BLaER1 (cell line): ENCODE data around the gene GRHL3.
"Not testable (repeated sequence)": the region's sequence is repeated elsewhere in the genome, so short reads cannot be mapped to it uniquely, and the experiment has no call there.

Source experiments
- H3K27ac ChIP-seq: shearing (Covaris generic); formaldehyde crosslinking; 2 replicates; pipeline ENCODE4 v1.8.1; 2022
- H3K27me3 ChIP-seq: shearing (Covaris generic); formaldehyde crosslinking; 2 replicates; pipeline ENCODE4 v1.8.1; 2022
- H3K36me3 ChIP-seq: shearing (Covaris generic); formaldehyde crosslinking; 2 replicates; pipeline ENCODE4 v1.8.1; 2022
- H3K4me1 ChIP-seq: shearing (Covaris generic); formaldehyde crosslinking; 2 replicates; pipeline ENCODE4 v1.8.1; 2022
- H3K4me2 ChIP-seq: shearing (Covaris generic); formaldehyde crosslinking; 2 replicates; pipeline ENCODE4 v1.8.1; 2022
- H3K4me3 ChIP-seq: shearing (Covaris generic); formaldehyde crosslinking; 2 replicates; pipeline ENCODE4 v1.8.1; 2022
- H3K9ac ChIP-seq: shearing (Covaris generic); formaldehyde crosslinking; 2 replicates; pipeline ENCODE4 v1.8.1; 2022
- H3K9me3 ChIP-seq: shearing (Covaris generic); formaldehyde crosslinking; 2 replicates; pipeline ENCODE4 v1.8.1; 2022
- H4K20me1 ChIP-seq: shearing (Covaris generic); formaldehyde crosslinking; 2 replicates; pipeline ENCODE4 v1.8.1; 2022
- Cebpa-rat ChIP-seq: shearing (Covaris generic); IDR thresholded peaks from 2 replicates; pipeline ENCODE4 v1.8.1; 2022

GRHL3 gene

GRCh38 chr1:24319312-24319863, at the start of gene GRHL3:
GRHL3 (plus strand) TSS chr1:24319357; CDS start chr1:24319552, 195 bp downstream.
- Histone ChIP-seq H3K4me2 (no peak within 1 kb of the TSS), H3K9me3 (no peaks in the 10 kb centered on the region), H3K27ac (no peak within 1 kb of the TSS), H3K9ac (no peak within 1 kb of the TSS), H4K20me1 (peaks cover 95% of the 10 kb centered on the region), H3K4me1 (peaks cover 24% of the 10 kb centered on the region), H3K27me3 (peaks cover 96% of the 10 kb centered on the region), H3K36me3 (no peaks in the 10 kb centered on the region), H3K4me3 (no peak within 1 kb of the TSS)
- TF ChIP-seq Cebpa-rat, result no peak

GRCh38 chr1:24274203-24275103, 44.7 kb upstream of the GRHL3 start:
- not testable (repeated sequence) for H3K4me2 ChIP-seq, H4K20me1 ChIP-seq, H3K27ac ChIP-seq, H3K9ac ChIP-seq, H3K4me1 ChIP-seq, H3K36me3 ChIP-seq, H3K4me3 ChIP-seq, H3K27me3 ChIP-seq
- peaks cover 23% of the 10 kb centered on the region for H3K9me3 ChIP-seq

DNA sequence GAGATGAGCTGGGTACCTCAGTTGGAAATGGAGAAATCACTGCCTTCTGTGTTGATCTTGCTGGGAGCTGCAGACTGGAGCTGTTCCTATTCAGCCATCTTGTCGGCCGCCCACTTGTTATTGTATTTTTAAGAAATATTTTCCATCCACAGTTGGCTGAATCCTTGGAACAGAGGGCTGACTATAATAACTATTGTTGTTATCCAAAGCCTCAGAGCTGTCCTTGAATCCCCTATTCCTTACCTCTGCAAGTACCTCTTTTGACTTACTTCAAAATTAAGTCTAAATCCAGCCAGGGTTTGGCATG, 44.1 kb upstream of the GRHL3 start:
- Histone ChIP-seq H3K4me3 (no peak overlapping the region), H3K27ac (no peak overlapping the region), H3K27me3 (no peaks in the 10 kb centered on the region), H4K20me1 (no peaks in the 10 kb centered on the region), H3K9ac (no peak overlapping the region), H3K9me3 (peaks cover 23% of the 10 kb centered on the region), H3K36me3 (no peaks in the 10 kb centered on the region), H3K4me1 (no peaks in the 10 kb centered on the region), H3K4me2 (no peak overlapping the region)
- TF ChIP-seq Cebpa-rat, result no peak

GRCh38 chr1:24275510-24275909, 43.6 kb upstream of the GRHL3 start:
- no peak overlapping the region for H3K4me2 ChIP-seq
- H3K4me3 ChIP-seq, result no peak overlapping the region
- peaks cover 23% of the 10 kb centered on the region for H3K9me3 ChIP-seq
- no peak overlapping the region for H3K27ac ChIP-seq
- no peaks in the 10 kb centered on the region for H3K27me3 ChIP-seq
- no peaks in the 10 kb centered on the region for H3K4me1 ChIP-seq
- no peaks in the 10 kb centered on the region for H3K36me3 ChIP-seq
- H4K20me1 ChIP-seq, result no peaks in the 10 kb centered on the region
- no peak for TF ChIP-seq Cebpa-rat
- H3K9ac ChIP-seq, result no peak overlapping the region

DNA sequence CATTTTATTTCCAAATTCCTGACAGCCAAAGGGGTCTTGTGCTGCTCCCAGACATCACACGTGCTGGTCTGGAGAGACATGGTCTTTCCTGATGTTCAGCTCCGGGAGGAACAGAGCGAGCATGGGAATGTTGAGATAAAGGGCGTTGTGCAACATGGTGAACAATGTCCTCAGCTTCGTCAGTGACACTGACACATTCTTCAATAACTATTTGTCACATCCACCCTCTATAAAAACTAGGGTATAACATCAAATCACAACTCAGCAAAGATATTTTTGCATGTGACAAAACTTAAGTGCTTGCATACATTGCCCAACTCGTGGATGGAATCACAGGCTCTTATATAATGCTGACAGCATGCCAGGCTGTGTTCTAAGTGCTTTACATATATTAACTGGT, 42.4 kb upstream of the GRHL3 start:
- no peak for TF ChIP-seq Cebpa-rat
- H3K4me3 ChIP-seq, result no peak overlapping the region
- H3K9ac ChIP-seq, result no peak overlapping the region
- no peak overlapping the region for H3K27ac ChIP-seq
- H3K27me3 ChIP-seq, result no peaks in the 10 kb centered on the region
- H3K9me3 ChIP-seq, result peaks cover 23% of the 10 kb centered on the region
- no peaks in the 10 kb centered on the region for H4K20me1 ChIP-seq
- H3K4me1 ChIP-seq, result no peaks in the 10 kb centered on the region
- H3K4me2 ChIP-seq, result no peak overlapping the region
- H3K36me3 ChIP-seq, result no peaks in the 10 kb centered on the region

GRCh38 chr1:24277420-24278169, 41.6 kb upstream of the GRHL3 start:
- H4K20me1 ChIP-seq, result no peaks in the 10 kb centered on the region

DNA sequence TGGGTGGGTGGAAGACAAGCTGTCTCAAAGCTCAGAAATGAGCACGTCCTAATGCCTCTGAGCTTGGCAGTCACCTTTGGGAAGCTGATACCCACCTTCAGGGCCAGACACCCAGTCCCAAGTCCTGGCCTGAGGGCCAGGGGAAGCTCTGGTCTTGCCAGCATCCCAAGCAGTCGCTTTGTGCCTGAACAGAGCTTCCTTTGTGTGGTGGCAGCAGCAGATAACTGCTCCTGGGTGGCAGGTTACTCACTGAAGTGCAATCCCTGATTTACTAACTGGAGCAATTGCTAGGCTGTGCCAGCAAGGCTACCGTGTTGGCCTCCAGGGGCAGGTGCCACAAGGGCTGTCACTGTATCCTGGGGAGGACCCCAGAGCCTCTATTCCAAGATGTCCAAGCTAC, 40.4 kb upstream of the GRHL3 start:
- no peak overlapping the region for H3K27ac ChIP-seq
- H3K36me3 ChIP-seq, result no peaks in the 10 kb centered on the region
- peaks cover 11% of the 10 kb centered on the region for H3K9me3 ChIP-seq
- no peaks in the 10 kb centered on the region for H3K27me3 ChIP-seq
- no peaks in the 10 kb centered on the region for H3K4me1 ChIP-seq
- no peaks in the 10 kb centered on the region for H4K20me1 ChIP-seq
- TF ChIP-seq Cebpa-rat, result no peak
- no peak overlapping the region for H3K4me3 ChIP-seq
- no peak overlapping the region for H3K9ac ChIP-seq
- no peak overlapping the region for H3K4me2 ChIP-seq

More at GRCh38 chr1:24277420-24278169, 41.6 kb upstream of the GRHL3 start:
- no peaks in the 10 kb centered on the region for H3K36me3 ChIP-seq
- H3K4me1 ChIP-seq, result no peaks in the 10 kb centered on the region
- no peak overlapping the region for H3K9ac ChIP-seq
- no peak for TF ChIP-seq Cebpa-rat
- H3K4me2 ChIP-seq, result no peak overlapping the region
- peaks cover 23% of the 10 kb centered on the region for H3K9me3 ChIP-seq
- no peak overlapping the region for H3K4me3 ChIP-seq
- no peak overlapping the region for H3K27ac ChIP-seq
- no peaks in the 10 kb centered on the region for H3K27me3 ChIP-seq

DNA sequence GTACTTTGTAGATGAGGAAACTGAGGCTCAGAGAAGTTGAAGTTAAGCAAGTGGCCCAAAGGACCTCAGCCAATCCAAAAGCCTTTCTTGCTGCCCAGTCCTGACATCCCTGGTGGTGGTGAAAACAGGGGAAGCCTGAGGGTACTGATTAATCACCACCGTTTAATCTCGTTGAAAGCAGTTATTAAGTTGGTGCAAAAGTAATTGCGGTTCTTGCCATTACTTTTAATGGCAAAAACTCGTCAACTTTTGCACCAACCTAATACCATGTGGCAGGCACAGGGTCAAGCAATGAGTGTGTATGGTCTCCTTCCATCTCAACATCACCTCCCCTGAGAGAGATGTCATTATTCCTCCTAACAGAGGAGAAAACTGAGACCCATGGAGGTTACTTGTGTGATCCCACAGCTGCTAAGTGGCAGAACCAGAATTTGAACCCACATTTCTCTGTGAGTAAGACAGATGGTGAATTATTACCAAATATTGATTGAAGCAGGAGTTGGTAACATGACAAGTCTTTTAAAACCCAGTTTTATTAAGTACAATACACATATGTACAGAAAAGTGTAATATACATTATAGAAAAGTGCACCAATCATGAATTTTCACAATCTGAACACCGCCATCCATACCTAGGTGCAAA, 39.4 kb upstream of the GRHL3 start:
- TF ChIP-seq Cebpa-rat, result no peak

DNA sequence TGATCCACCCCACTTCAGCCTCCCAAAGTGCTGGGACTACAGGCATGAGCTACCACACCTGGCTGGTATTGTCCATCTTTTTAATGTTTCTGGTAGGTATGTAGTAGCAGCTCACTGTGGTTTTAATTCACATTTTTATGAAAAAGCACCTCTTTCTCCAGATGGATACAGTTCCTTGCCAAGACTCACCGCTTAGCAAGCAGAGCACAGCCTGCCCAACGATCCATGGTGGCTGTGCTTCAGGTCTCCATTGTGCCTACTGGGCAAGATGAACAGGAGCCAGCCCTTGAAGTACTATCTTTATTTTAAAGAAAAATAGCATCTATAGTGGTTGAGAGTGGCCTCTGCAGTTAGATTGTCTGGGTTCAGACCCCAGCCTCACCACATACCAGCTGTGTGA, 37.6 kb upstream of the GRHL3 start:
- no peaks in the 10 kb centered on the region for H3K36me3 ChIP-seq
- H3K9ac ChIP-seq, result no peak overlapping the region
- no peak overlapping the region for H3K27ac ChIP-seq
- H3K27me3 ChIP-seq, result 0 out of 2 replicates have a peak, but pooled peaks cover 4% of the 10 kb centered on the region
- H4K20me1 ChIP-seq, result no peaks in the 10 kb centered on the region; the same call in 1 of the 2 replicates
- no peak overlapping the region for H3K4me3 ChIP-seq
- no peak for TF ChIP-seq Cebpa-rat
- H3K9me3 ChIP-seq, result no peaks in the 10 kb centered on the region
- H3K4me1 ChIP-seq, result no peaks in the 10 kb centered on the region
- no peak overlapping the region for H3K4me2 ChIP-seq

More for the DNA sequence above, 39.4 kb upstream of the GRHL3 start:
- Histone ChIP-seq H3K9me3 (peaks cover 1% of the 10 kb centered on the region; the same call in 1 of the 2 replicates), H4K20me1 (no peaks in the 10 kb centered on the region), H3K27me3 (no peaks in the 10 kb centered on the region), H3K4me2 (no peak overlapping the region), H3K4me3 (no peak overlapping the region), H3K27ac (no peak overlapping the region), H3K4me1 (no peaks in the 10 kb centered on the region), H3K36me3 (no peaks in the 10 kb centered on the region), H3K9ac (no peak overlapping the region)
